Activated T-helper 2 cell treated with anti-CD3 and anti-CD28 coated beads, Interferon-gamma antibody, Interleukin-2, Interleukin-4, amounts not matched to agents 10 μg/mL and 5 μg/mL and 100 μg/mL, durations not matched to agents 14 hours and 24 hours and 36 hours (primary cell): Measurements from ENCODE around the gene CHD2. TPM values are rescaled to one million over a fixed set of nuclear protein-coding genes. Genes with fewer than 3 reads are reported as not detected.
"Not testable (repeated sequence)": the region's sequence is repeated elsewhere in the genome, so short reads cannot be mapped to it uniquely, and the experiment has no call there.

Source experiments
- DNase-seq: peaks from one replicate; pipeline ENCODE4 v3.0.0; 2021; ENCODE audit warnings: low spot score
- H3K27ac Mint-ChIP-seq: one replicate; pipeline ENCODE4 v1.8.0; 2021; ENCODE audit warnings: mixed read lengths
- H3K27me3 Mint-ChIP-seq: one replicate; pipeline ENCODE4 v1.8.0; 2021; ENCODE audit warnings: low read depth, mixed read lengths
- H3K36me3 Mint-ChIP-seq: one replicate; pipeline ENCODE4 v1.8.0; 2021; ENCODE audit warnings: low read depth, mixed read lengths
- H3K4me1 Mint-ChIP-seq: one replicate; pipeline ENCODE4 v1.8.0; 2021; ENCODE audit warnings: low read depth, mixed read lengths
- H3K4me3 Mint-ChIP-seq: one replicate; pipeline ENCODE4 v1.8.0; 2021; ENCODE audit warnings: low read depth, mild to moderate bottlenecking, moderate library complexity, mixed read lengths
- H3K9me3 Mint-ChIP-seq: one replicate; pipeline ENCODE4 v1.8.0; 2021; ENCODE audit warnings: mixed read lengths
- intact Hi-C: fragments of 100-400 bp; cut with micrococcal nuclease; formaldehyde crosslinking; loops from one replicate; pipeline ENCODE4 v1.15.1; 2023
- total RNA-seq: library from RNA; stranded (reverse); gene quantifications from 2 replicates; pipeline ENCODE4 v1.2.3, GENCODE V29; 2022

Gene CHD2
- total RNA-seq, 1 donor from 2014 or later: 111 TPM

DNA sequence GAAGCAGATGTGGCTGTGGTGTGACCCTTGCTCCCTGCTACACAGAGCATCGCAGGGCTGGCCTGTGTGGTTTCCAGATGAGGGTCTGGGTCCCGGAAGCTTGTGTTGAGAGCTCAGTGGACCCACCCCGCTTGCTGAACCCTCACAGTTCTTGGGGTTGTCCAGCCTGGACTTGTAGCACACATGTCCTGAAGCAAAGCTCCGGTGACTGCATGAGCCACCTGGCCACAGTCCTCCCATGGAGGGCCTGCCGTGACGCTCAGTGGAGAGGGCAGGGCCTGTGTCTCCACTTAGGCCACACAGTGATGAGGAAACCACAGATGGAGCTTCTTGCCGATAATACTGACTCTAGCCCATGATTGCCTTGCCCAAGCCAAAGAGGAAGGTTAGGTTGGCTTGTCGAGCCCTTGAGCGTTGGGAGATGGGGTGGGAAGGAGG lies 126.3 kb downstream of the CHD2 start:
- Mint-ChIP-seq H3K27me3 (no peaks in the 10 kb centered on the region), H3K27ac (peak overlapping the region; percentile 33), H3K4me1 (peaks cover 35% of the 10 kb centered on the region), H3K9me3 (no peaks in the 10 kb centered on the region), H3K36me3 (peaks cover 57% of the 10 kb centered on the region), H3K4me3 (no peak overlapping the region)
- no peak for DNase-seq
- intact Hi-C loops: loop anchor here (5.0 kb wide), 1 partner anchor 224 kb away; no protein-coding TSS in a partner anchor

DNA sequence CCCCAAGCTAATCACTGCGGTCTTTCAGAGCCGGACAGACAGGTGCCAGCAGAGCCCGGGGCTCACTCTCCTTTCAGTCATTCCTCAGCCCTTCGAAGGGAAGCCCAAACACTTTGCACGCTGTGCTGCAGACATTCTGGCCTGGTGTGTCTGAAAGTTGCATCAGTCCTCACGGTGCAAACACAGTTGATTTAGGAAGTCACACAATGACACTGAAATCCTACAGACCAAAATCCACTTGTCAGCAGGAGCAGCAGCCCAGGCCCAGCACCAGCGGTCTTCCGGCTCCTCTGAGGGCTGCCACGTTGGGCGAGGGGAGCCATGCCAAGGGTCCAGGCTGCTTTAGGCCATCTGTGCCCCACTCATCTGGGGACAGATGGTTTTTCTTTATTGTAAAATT lies 127.3 kb downstream of the CHD2 start:
- no peak overlapping the region for H3K27ac Mint-ChIP-seq
- DNase-seq: no peak

DNA sequence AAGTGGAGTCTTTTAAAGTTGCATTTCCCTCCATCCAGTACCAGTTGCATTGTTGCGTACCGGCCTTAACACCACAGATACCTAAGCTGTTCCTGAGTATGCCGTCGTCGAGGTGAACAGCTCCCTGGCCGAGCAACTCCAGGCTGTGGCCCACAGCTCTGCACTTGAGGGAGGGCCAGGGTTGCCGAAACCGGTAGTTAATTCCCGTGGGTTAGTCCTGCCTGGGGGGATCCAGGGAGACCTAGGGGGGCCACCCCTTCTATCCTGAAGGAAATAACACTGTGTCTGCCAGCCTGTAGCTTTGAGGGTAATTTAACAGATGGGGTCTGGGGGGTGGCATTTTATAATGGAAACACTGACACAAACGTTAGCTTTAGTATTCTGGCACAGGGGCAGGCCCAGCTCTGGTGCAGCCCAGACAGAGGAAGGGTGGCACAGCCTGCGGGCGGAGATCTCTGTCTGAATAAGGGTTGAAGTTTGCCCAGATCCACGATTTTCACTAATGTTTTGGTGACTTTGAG lies 128.0 kb downstream of the CHD2 start:
- no peak overlapping the region for H3K27ac Mint-ChIP-seq
- intact Hi-C loops: loop anchor here (5.0 kb wide), 1 partner anchor 226 kb away; no protein-coding TSS in a partner anchor
- H3K4me3 Mint-ChIP-seq: no peak overlapping the region

More for the DNA sequence above, 127.3 kb downstream of the CHD2 start:
- Mint-ChIP-seq H3K27me3 (no peaks in the 10 kb centered on the region), H3K4me3 (no peak overlapping the region), H3K4me1 (peaks cover 28% of the 10 kb centered on the region), H3K9me3 (no peaks in the 10 kb centered on the region), H3K36me3 (peaks cover 47% of the 10 kb centered on the region)
- intact Hi-C loops: loop anchor here (5.0 kb wide), 1 partner anchor 225 kb away; no protein-coding TSS in a partner anchor

DNA sequence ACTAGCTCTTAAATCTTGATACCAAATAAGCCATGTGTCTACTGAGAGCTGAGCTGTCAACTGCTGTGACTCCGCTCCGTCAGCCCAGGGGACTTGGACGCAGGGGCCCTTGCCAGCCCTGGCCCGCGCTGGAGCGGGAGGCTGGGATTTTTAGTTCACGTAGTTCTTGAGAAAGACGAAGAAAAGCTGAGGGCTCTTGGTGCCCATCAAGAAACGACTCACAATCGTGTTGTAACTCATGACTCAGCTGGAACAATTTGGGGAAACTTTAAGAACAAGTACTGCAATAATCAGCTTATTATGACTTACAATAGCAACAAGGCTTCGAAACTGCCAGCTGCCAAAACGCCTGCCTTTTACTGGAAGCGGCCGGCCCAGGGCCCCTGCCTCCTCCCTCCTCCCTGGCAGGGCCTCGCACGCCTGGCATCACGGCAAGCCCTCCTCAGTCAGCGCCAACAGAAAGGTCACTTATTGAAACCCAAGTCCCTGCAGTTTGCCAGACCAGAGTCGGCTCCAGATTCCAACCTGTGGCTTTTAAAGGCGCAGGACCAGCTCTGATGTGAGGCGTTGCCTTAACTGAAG lies 128.6 kb downstream of the CHD2 start:
- H3K36me3 Mint-ChIP-seq: peaks cover 34% of the 10 kb centered on the region

More for the DNA sequence above, 128.0 kb downstream of the CHD2 start:
- Mint-ChIP-seq H3K4me1 (peaks cover 22% of the 10 kb centered on the region), H3K27me3 (no peaks in the 10 kb centered on the region), H3K9me3 (no peaks in the 10 kb centered on the region), H3K36me3 (peaks cover 40% of the 10 kb centered on the region)
- no peak for DNase-seq

DNA sequence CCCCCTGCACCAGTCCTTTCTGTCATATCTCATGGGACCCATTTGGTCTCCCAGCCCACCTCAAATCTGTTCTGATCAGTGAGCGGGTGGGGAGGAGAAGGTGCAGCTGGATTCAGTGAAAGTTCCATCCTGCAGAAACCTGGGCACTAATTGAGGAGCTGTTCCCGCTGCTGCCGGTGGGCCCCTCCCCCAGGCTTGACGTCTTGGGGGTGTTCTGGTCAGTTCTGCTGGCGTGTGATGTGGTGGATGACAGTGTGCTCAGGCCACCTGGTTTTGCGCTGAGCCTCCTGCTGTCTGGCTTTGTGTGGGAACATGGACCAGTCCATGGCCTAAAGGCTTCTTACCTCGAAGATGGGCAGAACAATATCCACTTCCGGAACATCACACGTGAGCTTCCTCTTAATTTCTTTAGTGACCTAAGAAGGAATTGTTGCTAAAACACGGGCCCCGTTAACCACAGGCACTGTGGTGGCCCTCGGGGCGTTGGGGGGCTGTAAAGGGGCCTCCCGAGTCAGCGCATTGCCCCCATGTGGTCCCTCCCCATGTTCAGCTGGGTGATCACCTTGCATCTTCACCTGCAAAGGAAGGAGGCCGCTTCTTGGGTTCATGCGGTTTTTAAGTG lies 129.2 kb downstream of the CHD2 start:
- H3K36me3 Mint-ChIP-seq: peaks cover 28% of the 10 kb centered on the region
- H3K4me1 Mint-ChIP-seq: peaks cover 16% of the 10 kb centered on the region

More for the DNA sequence above, 128.6 kb downstream of the CHD2 start:
- Mint-ChIP-seq H3K27me3 (no peaks in the 10 kb centered on the region), H3K4me1 (peaks cover 16% of the 10 kb centered on the region), H3K4me3 (no peak overlapping the region), H3K27ac (no peak overlapping the region), H3K9me3 (no peaks in the 10 kb centered on the region)
- intact Hi-C loops: loop anchor here (5.0 kb wide), 1 partner anchor 226 kb away; no protein-coding TSS in a partner anchor
- DNase-seq: no peak

DNA sequence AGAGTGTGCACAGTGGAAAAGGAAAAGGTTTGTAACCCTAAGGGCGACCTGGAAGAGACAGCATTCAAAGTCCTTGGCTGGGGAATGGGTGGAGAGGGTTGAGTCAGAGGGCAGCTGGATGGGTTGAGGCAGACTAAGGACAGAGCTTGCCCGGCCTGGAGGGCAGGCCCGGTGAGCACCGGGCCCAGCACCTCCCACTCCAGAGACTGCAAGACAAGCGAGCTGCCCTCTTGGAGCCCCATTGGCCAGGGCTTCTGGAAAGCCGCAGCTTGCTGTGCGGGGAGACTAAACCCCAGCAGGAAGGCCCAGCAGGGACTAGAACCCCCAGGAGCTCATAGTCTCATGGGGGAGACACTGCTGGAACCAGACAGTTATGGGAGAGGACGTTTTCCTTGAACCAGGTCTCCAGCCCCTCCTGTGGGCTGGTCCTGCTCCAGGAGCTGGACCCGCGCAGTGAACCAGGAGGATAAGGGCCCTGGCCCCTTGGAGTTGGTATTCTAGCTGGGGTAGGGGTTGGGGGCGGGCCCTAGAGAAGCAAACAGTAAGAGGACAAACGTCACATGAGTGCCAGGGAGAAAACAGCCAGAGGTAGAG lies 129.8 kb downstream of the CHD2 start:
- no peak overlapping the region for H3K27ac Mint-ChIP-seq
- no peaks in the 10 kb centered on the region for H3K27me3 Mint-ChIP-seq
- intact Hi-C loops: loop anchor here (1.0 to 5.0 kb wide), 2 partner anchors 228 to 1090 kb away; no protein-coding TSS in a partner anchor
- peaks cover 22% of the 10 kb centered on the region for H3K36me3 Mint-ChIP-seq
- no peak overlapping the region for H3K4me3 Mint-ChIP-seq
- no peaks in the 10 kb centered on the region for H3K9me3 Mint-ChIP-seq
- peaks cover 10% of the 10 kb centered on the region for H3K4me1 Mint-ChIP-seq
- no peak for DNase-seq

More for the DNA sequence above, 129.2 kb downstream of the CHD2 start:
- no peaks in the 10 kb centered on the region for H3K27me3 Mint-ChIP-seq
- no peak overlapping the region for H3K4me3 Mint-ChIP-seq
- intact Hi-C loops: loop anchor here (5.0 kb wide), 1 partner anchor 227 kb away; no protein-coding TSS in a partner anchor
- no peak overlapping the region for H3K27ac Mint-ChIP-seq
- H3K9me3 Mint-ChIP-seq: no peaks in the 10 kb centered on the region
- DNase-seq: no peak

DNA sequence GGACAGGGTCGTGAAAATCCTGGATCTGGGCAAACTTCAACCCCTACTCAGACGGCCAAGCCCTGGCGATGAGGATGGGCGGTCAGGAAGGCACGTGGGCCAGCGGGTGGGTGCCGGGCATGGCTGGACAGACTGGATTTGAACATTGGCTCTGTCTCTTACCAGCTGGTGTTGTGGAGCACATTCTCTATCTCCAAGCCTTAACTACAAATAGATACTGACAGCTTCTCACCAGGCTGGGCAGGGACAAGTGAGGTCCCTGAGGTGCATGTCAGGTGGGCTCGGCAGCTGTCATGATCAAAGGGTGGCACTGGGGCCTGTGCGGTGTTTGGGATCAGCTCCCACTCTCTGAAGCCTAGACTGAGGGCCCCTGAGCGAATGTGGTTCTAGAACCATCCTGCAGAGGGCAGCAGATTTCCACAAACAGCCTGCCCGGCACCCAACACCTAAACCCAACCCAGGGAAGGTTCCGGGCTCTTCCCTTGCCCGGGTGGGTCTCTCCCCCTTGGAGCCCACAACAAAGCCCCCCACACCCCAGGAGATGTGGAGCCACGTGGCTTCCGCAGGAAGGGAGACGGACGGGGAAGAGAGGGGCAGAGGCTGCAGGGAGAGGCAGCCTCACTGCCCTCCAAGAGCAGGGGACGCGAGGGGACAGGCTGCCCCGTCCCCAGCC lies 130.4 kb downstream of the CHD2 start:
- Mint-ChIP-seq H3K27me3 (no peaks in the 10 kb centered on the region), H3K27ac (no peak overlapping the region)
- peak; percentile 55 for DNase-seq

DNA sequence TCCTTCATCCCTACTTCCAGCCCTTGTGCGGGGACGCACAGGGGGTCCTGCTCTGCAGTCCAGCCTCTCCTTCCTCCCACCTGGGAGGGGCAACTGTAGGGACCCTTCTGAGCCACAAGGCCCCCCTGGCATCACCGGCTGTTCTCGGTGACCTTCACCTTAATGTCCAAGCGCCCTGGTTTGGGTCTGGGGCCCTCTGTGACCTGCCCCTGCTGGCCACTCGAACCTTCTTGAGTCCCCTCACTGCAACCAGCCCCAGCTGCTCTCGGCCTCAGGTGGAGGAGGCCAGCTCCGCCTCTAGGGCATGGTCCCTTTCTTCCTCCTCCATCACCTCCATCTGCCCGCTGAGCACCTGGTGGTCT lies 131.0 kb downstream of the CHD2 start:
- Mint-ChIP-seq H3K4me3 (no peak overlapping the region), H3K27me3 (no peaks in the 10 kb centered on the region), H3K4me1 (peaks cover 6% of the 10 kb centered on the region), H3K27ac (no peak overlapping the region), H3K36me3 (peaks cover 12% of the 10 kb centered on the region), H3K9me3 (no peaks in the 10 kb centered on the region)
- no peak for DNase-seq
- intact Hi-C loops: no loop called here

More for the DNA sequence above, 130.4 kb downstream of the CHD2 start:
- Mint-ChIP-seq H3K36me3 (peaks cover 16% of the 10 kb centered on the region), H3K4me3 (no peak overlapping the region), H3K4me1 (peaks cover 3% of the 10 kb centered on the region), H3K9me3 (no peaks in the 10 kb centered on the region)
- intact Hi-C loops: loop anchor here (1.0 kb wide), 1 partner anchor 1090 kb away; no protein-coding TSS in a partner anchor

DNA sequence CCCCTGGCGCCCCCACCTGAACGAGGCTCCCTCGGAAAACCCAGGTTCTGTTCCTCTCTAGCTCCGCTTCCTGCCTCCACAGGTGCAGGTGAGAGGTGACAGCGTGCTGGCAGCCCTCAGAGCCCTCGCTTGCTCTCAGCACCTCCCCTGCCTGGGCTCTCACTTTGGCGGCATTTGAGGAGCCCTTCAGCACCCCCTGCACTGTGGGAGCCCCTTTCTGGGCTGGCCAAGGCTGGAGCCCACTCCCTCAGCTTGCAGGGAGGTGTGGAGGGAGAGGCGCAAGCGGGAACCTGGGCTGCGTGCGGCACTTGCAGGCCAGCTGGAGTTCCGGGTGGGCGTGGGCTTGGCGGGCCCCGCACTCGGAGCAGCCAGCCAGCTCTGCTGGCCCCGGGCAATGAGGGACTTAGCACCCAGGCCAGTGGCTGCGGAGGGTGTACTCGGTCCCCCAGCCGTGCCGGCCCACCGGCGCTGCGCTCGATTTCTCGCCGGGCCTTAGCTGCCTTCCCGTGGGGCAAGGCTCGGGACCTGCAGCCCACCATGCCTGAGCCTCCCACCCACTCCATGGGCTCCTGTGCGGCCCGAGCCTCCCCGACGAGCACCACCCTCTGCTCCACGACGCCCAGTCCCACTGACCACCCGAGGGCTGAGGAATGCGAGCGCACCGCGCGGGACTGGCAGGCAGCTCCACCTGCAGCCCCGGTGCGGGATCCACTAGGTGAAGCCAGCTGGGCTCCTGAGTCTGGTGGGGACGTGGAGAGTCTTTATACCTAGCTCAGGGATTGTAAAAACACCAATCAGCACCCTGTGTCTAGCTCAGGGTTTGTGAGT lies 131.6 kb downstream of the CHD2 start:
- H3K9me3 Mint-ChIP-seq, H3K27me3 Mint-ChIP-seq, DNase-seq, intact Hi-C loops, H3K36me3 Mint-ChIP-seq, H3K4me1 Mint-ChIP-seq, H3K27ac Mint-ChIP-seq, H3K4me3 Mint-ChIP-seq: not testable (repeated sequence)

DNA sequence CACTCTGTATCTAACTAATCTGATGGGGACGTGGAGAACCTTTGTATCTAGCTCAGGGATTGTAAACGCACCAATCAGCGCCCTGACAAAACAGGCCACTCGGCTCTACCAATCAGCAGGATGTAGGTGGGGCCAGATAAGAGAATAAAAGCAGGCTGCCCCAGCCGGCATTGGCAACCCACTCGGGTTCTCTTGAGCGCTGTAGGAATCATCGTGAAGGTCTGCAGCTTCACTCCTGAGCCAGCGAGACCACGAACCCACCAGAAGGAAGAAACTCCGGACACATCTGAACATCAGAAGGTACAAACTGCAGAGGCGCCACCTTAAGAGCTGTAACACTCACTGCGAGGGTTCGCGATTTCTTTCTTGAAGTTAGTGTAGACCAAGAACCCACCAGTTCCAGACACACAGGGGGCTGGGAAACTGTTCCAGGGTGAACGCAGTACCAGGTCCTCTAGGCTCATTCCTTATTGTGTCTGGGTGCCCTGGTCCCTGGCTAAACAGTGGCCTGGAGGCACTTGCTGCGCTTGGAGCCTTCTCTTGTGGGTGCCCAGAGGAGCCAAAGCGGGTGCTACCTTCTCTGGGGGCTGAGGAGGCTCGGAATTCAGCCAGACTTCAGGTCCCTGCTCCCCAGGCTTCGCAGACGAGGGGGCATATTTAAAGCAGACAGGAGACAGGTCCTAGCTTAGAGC lies 132.5 kb downstream of the CHD2 start:
- intact Hi-C loops, H3K4me1 Mint-ChIP-seq, DNase-seq, H3K27ac Mint-ChIP-seq, H3K36me3 Mint-ChIP-seq, H3K9me3 Mint-ChIP-seq, H3K4me3 Mint-ChIP-seq, H3K27me3 Mint-ChIP-seq: not testable (repeated sequence)

DNA sequence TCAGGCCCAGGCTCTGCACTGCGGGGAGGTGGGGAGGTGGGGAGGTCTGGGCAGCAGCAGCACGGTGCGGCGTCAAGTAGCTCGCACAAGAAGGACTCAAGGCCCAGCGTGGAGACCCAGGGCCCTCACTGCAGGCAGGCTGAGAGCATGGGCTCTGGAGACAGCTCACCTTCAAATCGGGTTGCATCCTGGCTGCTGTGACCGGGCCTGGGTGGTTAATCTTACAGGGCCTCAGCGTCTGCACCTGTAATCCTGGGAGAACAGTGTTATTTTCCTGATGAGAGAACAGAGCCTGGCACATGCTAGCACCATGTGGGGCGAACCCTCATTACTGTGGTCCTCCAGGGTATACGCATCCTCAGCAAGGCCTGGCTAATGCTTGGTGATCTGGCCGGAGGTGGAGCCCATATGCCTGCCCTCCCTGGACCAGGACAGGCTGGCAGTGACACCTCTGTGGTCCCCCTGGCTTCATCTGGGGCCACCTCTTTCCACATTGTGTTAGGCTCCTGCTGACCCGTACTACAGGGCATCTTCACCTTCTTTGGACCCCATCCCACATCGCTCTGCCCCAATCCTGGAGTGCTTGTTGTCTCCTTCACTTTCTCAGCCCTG lies 133.4 kb downstream of the CHD2 start:
- Mint-ChIP-seq H3K27me3 (no peaks in the 10 kb centered on the region), H3K36me3 (no peaks in the 10 kb centered on the region), H3K4me1 (peaks cover 7% of the 10 kb centered on the region), H3K4me3 (no peak overlapping the region), H3K9me3 (no peaks in the 10 kb centered on the region), H3K27ac (no peak overlapping the region)
- intact Hi-C loops: no loop called here
- DNase-seq: no peak
